Naive thymus-derived CD8-positive, alpha-beta T cell (primary cell): ENCODE results near the gene THSD7B. TPM values are rescaled to one million over a fixed set of nuclear protein-coding genes. Genes with fewer than 3 reads are reported as not detected.
"Not testable (repeated sequence)": the region's sequence is repeated elsewhere in the genome, so short reads cannot be mapped to it uniquely, and the experiment has no call there.

Experiments used
- ATAC-seq, 2 donors: fragments of 150-1000 bp; cut with Tn5 transposase in 1 of 2; sonication (Bioruptor Pico), chemical (Tn5 transposase) in 1 of 2; 1 replicate in 1 of 2; 2 replicates in 1 of 2; pipeline ENCODE4 v1.10.0; 2021; ENCODE audit warnings: mild to moderate bottlenecking in 2 of 2, moderate library complexity in 2 of 2
- POLR2A ChIA-PET: fragments of 350-600 bp; sonication (Branson Sonifier 250); formaldehyde crosslinking; loops from one replicate; lab custom pipeline; 2021; ENCODE audit warnings: antibody characterized with exemption; lab: Charles Lee
- DNase-seq, 10 donors: peaks; one replicate each; pipeline versions ENCODE4 v3.0.0 to v3.0.0-alpha.2; 2020 to 2022
- H3K27ac Mint-ChIP-seq, 10 donors: one replicate each; pipeline ENCODE4 v1.8.0; 2020 to 2022; ENCODE audit warnings: mild to moderate bottlenecking in 10 of 10, mixed read lengths in 10 of 10, moderate library complexity in 4 of 10, inconsistent platforms in 1 of 10
- H3K27me3 Mint-ChIP-seq, 5 donors: one replicate each; pipeline ENCODE4 v1.8.0; 2021 to 2022; ENCODE audit warnings: mixed read lengths in 5 of 5
- H3K36me3 Mint-ChIP-seq, 3 donors: one replicate each; pipeline ENCODE4 v1.8.0; 2020 to 2022; ENCODE audit warnings: mixed read lengths in 3 of 3, mild to moderate bottlenecking in 2 of 3, inconsistent platforms in 1 of 3
- H3K4me1 Mint-ChIP-seq, 4 donors: one replicate each; pipeline ENCODE4 v1.8.0; 2021 to 2022; ENCODE audit warnings: mixed read lengths in 4 of 4
- H3K4me3 Mint-ChIP-seq, 10 donors: one replicate each; pipeline ENCODE4 v1.8.0; 2020 to 2022; ENCODE audit warnings: mild to moderate bottlenecking in 10 of 10, mixed read lengths in 10 of 10, moderate library complexity in 6 of 10, inconsistent platforms in 1 of 10
- H3K9me3 Mint-ChIP-seq, 9 donors: one replicate each; pipeline ENCODE4 v1.8.0; 2020 to 2022; ENCODE audit warnings: mixed read lengths in 9 of 9, mild to moderate bottlenecking in 3 of 9, inconsistent platforms in 1 of 9, moderate library complexity in 1 of 9
- polyA plus RNA-seq, 3 donors: library from polyadenylated mRNA; unstranded; fragments of 300-500 nt; fragmentation: Illumina TruSeq; gene quantifications; one replicate each; pipeline ENCODE4 v1.2.3, GENCODE V29; 2021
- total RNA-seq, 8 experiments: library from RNA in 2 of 8; stranded (reverse) in 2 of 8; gene quantifications; one replicate each; pipeline ENCODE4 v1.2.3 and lab custom pipeline; 2021 to 2026

THSD7B gene
- total and polyA plus RNA-seq, 5 experiments from 2014 or later = not detected

DNA sequence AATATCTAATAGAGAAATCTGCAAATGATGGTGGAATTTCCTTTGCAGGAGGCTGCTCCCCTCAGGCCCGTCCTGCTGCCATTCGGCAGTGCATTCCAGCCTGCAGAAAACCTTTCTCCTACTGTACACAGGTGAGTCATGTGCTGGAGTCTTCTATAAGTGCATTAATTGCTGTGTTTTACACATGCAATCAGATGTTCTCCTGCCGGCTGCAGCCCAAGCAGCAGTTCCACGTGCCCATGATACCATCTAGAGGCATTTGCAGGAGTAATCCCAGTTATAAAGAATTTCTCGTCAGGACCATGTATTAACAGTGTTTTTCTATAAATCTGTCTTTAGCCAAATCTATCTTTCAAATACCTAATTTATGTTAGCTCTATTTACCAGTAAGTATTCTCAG, 894.3 kb downstream of the THSD7B start:
- no peak for DNase-seq
- peaks cover 0 to 4% (median 0%) of the 10 kb centered on the region in 5 donors for H3K27me3 Mint-ChIP-seq
- H3K9me3 Mint-ChIP-seq = peaks cover 0 to 10% (median 0%) of the 10 kb centered on the region in 9 donors
- no peak overlapping the region for H3K4me3 Mint-ChIP-seq
- no peak for ATAC-seq
- H3K27ac Mint-ChIP-seq = no peak overlapping the region
- H3K4me1 Mint-ChIP-seq = no peaks in the 10 kb centered on the region
- no peaks in the 10 kb centered on the region for H3K36me3 Mint-ChIP-seq
- POLR2A ChIA-PET = no interaction called here

DNA sequence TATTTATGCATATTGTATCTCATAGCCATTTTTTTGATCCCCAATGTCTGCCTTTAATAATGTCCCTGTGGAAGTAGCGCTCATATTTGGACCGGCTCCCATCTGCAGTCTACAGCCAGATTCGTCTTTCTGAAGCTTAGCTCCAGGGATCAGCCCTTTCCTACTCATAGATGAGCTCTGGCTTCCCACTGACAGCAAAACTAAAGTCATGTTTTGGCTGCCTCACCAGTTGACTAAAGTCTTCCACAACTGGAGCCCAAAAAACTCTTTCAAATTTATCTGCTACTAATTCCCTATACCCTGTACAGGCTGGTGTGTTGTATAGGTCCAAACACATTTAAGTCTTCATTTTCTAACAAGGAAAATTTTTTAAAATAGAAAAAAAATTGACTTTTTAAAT, 904.8 kb downstream of the THSD7B start:
- peaks cover 0 to 4% (median 0%) of the 10 kb centered on the region in 5 donors for H3K27me3 Mint-ChIP-seq
- ATAC-seq = no peak

GRCh38 chr2:137672989-137673552, 907.7 kb downstream of the THSD7B start:
- H3K27me3 Mint-ChIP-seq = peaks cover 0 to 4% (median 0%) of the 10 kb centered on the region in 5 donors
- ATAC-seq (no peak), DNase-seq (no peak)
- peaks cover 0 to 11% (median 0%) of the 10 kb centered on the region in 9 donors for H3K9me3 Mint-ChIP-seq
- POLR2A ChIA-PET = no interaction called here
- no peak overlapping the region for H3K27ac Mint-ChIP-seq
- no peaks in the 10 kb centered on the region for H3K4me1 Mint-ChIP-seq
- no peak overlapping the region for H3K4me3 Mint-ChIP-seq
- H3K36me3 Mint-ChIP-seq = no peaks in the 10 kb centered on the region

More for the DNA sequence above, 904.8 kb downstream of the THSD7B start:
- Mint-ChIP-seq H3K4me3 (no peak overlapping the region), H3K9me3 (peaks cover 0 to 2% (median 0%) of the 10 kb centered on the region in 9 donors), H3K36me3 (no peaks in the 10 kb centered on the region), H3K27ac (no peak overlapping the region), H3K4me1 (no peaks in the 10 kb centered on the region)
- DNase-seq = no peak
- POLR2A ChIA-PET = no interaction called here

DNA sequence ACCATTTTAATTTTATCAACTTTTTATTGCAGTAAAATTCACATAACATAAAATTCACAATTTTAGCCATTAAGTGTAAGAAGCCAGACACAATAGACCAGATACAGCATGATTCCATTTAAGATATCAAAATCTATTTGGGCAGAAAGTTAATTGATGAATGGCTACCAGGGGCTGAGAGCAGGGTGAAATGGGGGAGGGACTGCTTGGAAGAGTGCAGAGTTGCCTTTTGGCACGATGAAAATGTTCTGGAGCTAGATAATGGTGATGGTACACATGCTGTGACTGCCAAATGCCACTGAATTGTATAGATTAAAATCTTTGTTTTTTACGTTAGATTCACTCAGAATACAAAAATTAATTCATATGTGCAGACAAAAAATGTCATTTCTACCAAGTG, 909.6 kb downstream of the THSD7B start:
- H3K9me3 Mint-ChIP-seq = peaks cover 0 to 11% (median 0%) of the 10 kb centered on the region in 9 donors
- POLR2A ChIA-PET = no interaction called here
- no peak for DNase-seq
- H3K27me3 Mint-ChIP-seq = peaks cover 0 to 4% (median 0%) of the 10 kb centered on the region in 5 donors
- H3K27ac Mint-ChIP-seq = no peak overlapping the region
- H3K36me3 Mint-ChIP-seq = no peaks in the 10 kb centered on the region
- H3K4me3 Mint-ChIP-seq = no peak overlapping the region
- H3K4me1 Mint-ChIP-seq = no peaks in the 10 kb centered on the region
- ATAC-seq = no peak

DNA sequence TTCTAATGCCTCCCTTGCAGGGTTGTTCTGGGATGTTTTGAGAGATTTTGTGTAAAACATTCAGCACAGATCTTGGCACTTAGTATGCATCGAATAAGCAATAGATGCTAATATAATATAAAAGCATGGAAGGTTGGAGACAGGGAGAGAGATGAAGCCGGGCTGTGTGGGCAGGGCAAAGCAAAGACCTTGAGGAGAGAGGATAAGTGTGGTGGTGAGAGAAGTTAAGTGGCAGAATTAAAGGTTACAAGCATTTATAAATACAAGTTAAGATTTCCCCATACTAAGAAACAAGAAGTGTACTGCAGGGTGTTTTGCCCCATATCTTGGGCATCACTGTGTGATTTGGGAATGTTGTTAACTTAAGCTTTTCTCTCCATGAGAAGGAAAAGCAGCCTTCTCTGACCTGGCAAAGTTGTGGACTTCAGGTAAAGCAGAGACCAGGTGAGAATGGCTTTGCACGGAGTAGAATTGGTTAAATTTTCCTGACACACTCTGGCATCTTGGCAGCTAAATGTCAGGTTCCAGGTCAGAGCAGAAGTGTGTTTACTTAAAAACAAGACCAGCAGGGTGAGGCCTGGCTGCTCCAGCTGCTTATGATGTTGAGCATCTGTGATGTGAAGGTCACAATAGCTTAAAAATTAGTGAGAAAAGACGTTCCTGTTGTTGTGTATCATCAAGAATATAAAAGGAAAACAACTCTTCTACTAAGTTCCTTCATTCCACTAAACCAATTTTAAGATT, 910.4 kb downstream of the THSD7B start:
- Mint-ChIP-seq H3K36me3 (no peaks in the 10 kb centered on the region), H3K4me3 (no peak overlapping the region), H3K9me3 (peaks cover 0 to 11% (median 0%) of the 10 kb centered on the region in 9 donors), H3K27me3 (peaks cover 0 to 4% (median 0%) of the 10 kb centered on the region in 5 donors), H3K27ac (no peak overlapping the region), H3K4me1 (no peaks in the 10 kb centered on the region)
- POLR2A ChIA-PET = no interaction called here
- ATAC-seq (no peak), DNase-seq (no peak)

GRCh38 chr2:137676346-137676745, 911.0 kb downstream of the THSD7B start:
- Mint-ChIP-seq H3K36me3 (no peaks in the 10 kb centered on the region), H3K4me3 (no peak overlapping the region), H3K9me3 (peaks cover 0 to 11% (median 0%) of the 10 kb centered on the region in 9 donors), H3K4me1 (no peaks in the 10 kb centered on the region), H3K27ac (no peak overlapping the region), H3K27me3 (peaks cover 0 to 4% (median 0%) of the 10 kb centered on the region in 5 donors)
- ATAC-seq (no peak), DNase-seq (no peak)
- POLR2A ChIA-PET = no interaction called here

GRCh38 chr2:137677466-137677865, 912.1 kb downstream of the THSD7B start:
- H3K4me3 Mint-ChIP-seq = no peak overlapping the region
- no peaks in the 10 kb centered on the region for H3K36me3 Mint-ChIP-seq
- ATAC-seq (no peak), DNase-seq (no peak)
- no peak overlapping the region for H3K27ac Mint-ChIP-seq
- peaks cover 0 to 11% (median 0%) of the 10 kb centered on the region in 9 donors for H3K9me3 Mint-ChIP-seq
- POLR2A ChIA-PET = no interaction called here
- no peaks in the 10 kb centered on the region for H3K4me1 Mint-ChIP-seq
- H3K27me3 Mint-ChIP-seq = peaks cover 0 to 4% (median 0%) of the 10 kb centered on the region in 5 donors

DNA sequence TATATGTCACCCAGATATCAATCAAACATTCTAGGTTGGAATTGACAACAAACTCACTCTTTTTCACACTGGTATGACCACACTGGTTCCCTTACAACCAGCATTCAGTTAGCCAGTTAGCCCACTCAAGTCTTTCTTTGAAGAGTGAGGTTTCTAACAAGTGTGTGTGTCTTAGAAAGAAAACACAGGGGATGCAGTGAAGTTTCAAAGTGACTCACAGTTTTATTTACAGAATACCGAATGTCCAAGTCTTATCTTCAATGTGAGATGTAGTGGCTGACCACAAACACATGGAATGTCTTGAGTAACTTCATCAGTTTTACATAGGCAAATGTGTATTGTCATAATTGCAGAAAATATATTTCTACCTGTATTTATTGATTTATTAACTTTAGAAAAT, 924.2 kb downstream of the THSD7B start:
- H3K4me3 Mint-ChIP-seq = no peak overlapping the region
- no peak overlapping the region for H3K27ac Mint-ChIP-seq
- peaks cover 0 to 28% (median 6%) of the 10 kb centered on the region in 5 donors for H3K27me3 Mint-ChIP-seq
- no peaks in the 10 kb centered on the region for H3K36me3 Mint-ChIP-seq
- H3K4me1 Mint-ChIP-seq = no peaks in the 10 kb centered on the region
- DNase-seq (no peak), ATAC-seq (no peak)
- H3K9me3 Mint-ChIP-seq = peaks cover 0 to 8% (median 0%) of the 10 kb centered on the region in 9 donors
- POLR2A ChIA-PET = no interaction called here

- H3K36me3 Mint-ChIP-seq = no peaks in the 10 kb centered on the region
- ATAC-seq = no peak
- no peak for DNase-seq
- H3K9me3 Mint-ChIP-seq = peaks cover 0 to 14% (median 0%) of the 10 kb centered on the region in 9 donors
- H3K27me3 Mint-ChIP-seq = no peaks in the 10 kb centered on the region
- H3K27ac Mint-ChIP-seq = no peak overlapping the region
- no peak overlapping the region for H3K4me3 Mint-ChIP-seq
- no peaks in the 10 kb centered on the region for H3K4me1 Mint-ChIP-seq
- POLR2A ChIA-PET = no interaction called here
Measured at GRCh38 chr2:137693534-137693933, 928.2 kb downstream of the THSD7B start.

DNA sequence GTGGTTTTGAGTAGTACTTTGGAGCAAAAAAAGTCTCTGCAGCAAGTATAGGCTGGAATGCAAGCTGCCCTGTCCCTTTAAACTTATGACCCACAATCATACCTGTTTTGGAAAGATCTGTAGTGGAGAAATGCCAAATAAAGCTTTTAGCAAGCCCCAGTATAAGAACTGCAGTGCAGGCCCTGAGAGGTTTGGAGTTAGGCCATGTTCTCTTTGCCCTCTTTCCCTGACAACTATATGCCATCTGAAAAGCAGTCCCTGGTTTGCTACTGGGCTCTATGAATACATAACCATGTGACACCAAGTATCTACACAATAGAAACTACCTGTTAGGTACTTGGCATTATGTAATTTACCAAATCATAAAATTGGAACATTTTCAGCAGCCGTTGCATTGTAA, 931.6 kb downstream of the THSD7B start:
- POLR2A ChIA-PET = no interaction called here
- Mint-ChIP-seq H3K9me3 (peaks cover 0 to 16% (median 4%) of the 10 kb centered on the region in 9 donors), H3K27me3 (no peaks in the 10 kb centered on the region), H3K4me3 (no peak overlapping the region), H3K4me1 (no peaks in the 10 kb centered on the region), H3K27ac (no peak overlapping the region), H3K36me3 (no peaks in the 10 kb centered on the region)
- DNase-seq = no peak
- ATAC-seq = no peak

DNA sequence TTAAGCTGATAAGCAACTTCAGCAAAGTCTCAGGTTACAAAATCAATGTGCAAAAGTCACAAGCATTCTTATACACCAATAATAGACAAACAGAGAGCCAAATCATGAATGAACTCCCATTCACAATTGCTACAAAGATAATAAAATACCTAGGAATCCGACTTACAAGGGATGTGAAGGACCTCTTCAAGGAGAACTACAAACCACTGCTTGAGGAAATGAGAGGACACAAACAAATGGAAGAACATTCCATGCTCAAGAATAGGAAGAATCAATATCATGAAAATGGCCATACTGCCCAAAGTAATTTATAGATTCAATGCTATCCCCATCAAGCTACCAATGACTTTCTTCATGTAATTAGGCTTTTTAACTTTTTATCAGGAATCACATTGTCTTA, 934.9 kb downstream of the THSD7B start:
- H3K36me3 Mint-ChIP-seq, DNase-seq, ATAC-seq, H3K27me3 Mint-ChIP-seq, H3K27ac Mint-ChIP-seq, H3K4me1 Mint-ChIP-seq, POLR2A ChIA-PET, H3K4me3 Mint-ChIP-seq: not testable (repeated sequence)
- peaks cover 0 to 14% (median 4%) of the 10 kb centered on the region in 9 donors for H3K9me3 Mint-ChIP-seq

- Mint-ChIP-seq H3K4me1 (no peaks in the 10 kb centered on the region), H3K27me3 (no peaks in the 10 kb centered on the region), H3K4me3 (no peak overlapping the region), H3K27ac (no peak overlapping the region), H3K9me3 (peaks cover 0 to 13% (median 4%) of the 10 kb centered on the region in 9 donors), H3K36me3 (no peaks in the 10 kb centered on the region)
- DNase-seq (no peak), ATAC-seq (no peak)
- POLR2A ChIA-PET = no interaction called here
Measured at GRCh38 chr2:137700681-137701080, 935.3 kb downstream of the THSD7B start.

DNA sequence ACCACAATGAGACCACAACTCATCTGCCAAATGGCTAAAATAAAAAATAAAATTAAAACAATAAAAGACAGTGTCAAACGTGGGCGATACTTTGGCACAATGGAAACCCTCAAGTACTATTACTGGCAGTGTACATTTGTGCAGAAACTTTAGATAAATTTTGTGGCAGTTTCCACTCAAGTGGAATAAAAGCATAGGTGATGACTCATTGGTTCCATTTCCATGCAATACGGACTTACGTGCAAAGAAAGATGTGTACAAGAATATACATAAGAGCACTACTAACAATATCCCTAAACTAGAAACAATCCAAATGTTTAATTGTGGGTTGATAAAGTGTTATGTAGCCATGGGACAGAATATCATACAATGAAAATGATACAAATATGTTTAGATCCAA, 940.0 kb downstream of the THSD7B start:
- peaks cover 2 to 9% (median 4%) of the 10 kb centered on the region in 9 donors for H3K9me3 Mint-ChIP-seq
- POLR2A ChIA-PET = no interaction called here
- H3K36me3 Mint-ChIP-seq = peaks cover 0 to under 1% (median 0%) of the 10 kb centered on the region in 3 donors
- H3K27ac Mint-ChIP-seq = no peak overlapping the region
- no peak overlapping the region for H3K4me3 Mint-ChIP-seq
- ATAC-seq (no peak), DNase-seq (no peak)
- H3K27me3 Mint-ChIP-seq = no peaks in the 10 kb centered on the region
- no peaks in the 10 kb centered on the region for H3K4me1 Mint-ChIP-seq
